Measurements from ENCODE around the gene KCNQ1.
"Not testable (repeated sequence)": the region's sequence is repeated elsewhere in the genome, so short reads cannot be mapped to it uniquely, and the experiment has no call there.

KCNQ1 gene

DNA sequence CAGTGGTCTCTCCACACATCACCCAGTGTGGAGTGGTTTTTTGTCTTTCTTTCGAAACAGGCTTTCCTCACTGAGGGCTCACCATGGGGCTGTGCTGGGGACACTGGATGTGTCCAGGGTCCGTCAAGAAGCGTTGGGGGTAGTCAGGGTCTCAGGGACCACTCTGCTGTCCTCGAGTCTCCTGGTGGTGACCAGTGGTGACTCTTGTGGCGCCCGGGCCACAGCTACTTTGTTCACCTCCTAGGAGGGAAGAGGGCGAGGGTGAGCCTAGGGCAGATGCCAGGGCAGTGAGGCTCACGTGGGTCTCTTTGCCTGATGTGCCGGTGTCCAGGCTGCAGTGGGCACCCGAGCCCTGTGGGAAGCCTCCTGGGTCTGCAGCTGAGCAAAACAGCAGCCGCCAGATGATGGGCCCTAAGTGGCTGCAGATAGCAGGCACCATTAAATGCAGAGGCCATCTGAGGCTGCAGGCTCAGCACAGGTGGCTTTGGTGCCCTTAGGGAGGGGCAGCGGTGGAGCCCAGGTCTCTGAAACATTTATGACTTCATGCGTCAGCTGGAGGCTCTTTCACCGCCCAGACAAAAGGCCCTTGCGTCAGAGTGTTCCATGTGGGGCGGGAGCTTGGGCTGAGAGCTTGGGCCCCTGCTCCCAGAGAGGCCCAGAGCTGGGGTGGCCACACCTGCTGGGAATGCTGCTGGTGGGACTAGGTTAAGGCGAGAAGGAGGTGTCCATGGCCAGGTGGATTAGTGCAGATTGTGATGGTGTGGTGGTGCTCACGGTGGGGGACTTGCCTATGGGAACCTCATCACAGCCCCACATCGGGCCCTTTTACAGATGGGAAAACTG lies 29.5 kb downstream of the KCNQ1 start:
- DNase-seq (ENCODE audit: low read depth): no peak

DNA sequence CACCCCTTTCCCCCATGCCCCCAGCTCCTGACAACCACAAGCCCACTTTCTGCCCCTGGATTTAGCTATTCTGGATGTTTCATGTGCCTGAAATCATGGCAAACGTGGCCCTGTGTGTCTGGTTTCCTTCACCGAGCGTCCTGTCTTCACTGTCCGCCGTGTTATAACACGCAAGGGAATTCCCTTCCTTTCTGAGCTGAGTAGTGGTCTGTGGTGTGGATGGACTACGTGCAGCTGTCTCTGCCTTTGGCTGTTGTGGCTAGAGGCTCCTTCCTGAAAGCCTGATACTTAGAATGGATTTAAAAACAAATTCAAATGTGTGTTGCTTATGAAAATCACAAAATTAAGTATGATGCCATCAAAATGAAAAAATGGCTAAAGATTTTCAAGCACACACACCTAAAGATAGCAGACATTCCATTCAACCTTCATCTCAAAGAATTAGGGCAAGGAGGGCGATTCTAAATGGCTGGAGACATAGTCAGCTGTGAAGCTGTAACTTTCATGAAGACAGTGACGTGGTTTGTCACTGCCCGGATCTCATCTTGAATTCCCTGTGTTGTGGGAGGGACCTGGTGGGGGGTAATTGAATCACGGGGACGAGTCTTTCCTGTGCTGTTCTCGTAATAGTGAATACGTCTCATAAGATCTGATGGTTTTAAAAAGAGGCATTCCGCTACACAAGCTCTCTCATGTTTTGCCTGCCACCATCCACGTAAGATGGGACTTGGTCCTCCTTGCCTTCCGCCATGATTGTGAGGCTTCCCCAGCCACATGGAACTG lies 30.5 kb downstream of the KCNQ1 start:
- no peak for DNase-seq (ENCODE audit: low read depth)

DNA sequence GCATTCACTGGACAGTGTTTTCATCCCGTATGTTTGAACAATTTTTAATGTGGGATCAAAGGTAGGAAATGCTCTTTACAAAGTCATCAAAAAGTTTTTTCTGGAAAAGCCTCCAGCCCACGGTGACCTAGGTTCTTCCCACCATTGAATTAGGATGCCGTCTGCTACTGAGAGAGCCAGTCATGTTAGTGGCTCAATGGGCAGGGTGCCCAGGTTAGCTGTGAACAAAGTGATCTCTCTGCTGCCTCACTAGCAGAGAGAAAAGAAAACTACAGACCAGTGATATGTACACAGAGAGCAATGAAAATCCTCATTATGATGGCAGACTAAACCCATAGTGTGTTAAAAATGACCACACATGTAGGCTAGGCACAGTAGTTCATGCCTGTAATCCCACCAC lies 32.4 kb downstream of the KCNQ1 start:
- no peak for DNase-seq (ENCODE audit: low read depth)

DNA sequence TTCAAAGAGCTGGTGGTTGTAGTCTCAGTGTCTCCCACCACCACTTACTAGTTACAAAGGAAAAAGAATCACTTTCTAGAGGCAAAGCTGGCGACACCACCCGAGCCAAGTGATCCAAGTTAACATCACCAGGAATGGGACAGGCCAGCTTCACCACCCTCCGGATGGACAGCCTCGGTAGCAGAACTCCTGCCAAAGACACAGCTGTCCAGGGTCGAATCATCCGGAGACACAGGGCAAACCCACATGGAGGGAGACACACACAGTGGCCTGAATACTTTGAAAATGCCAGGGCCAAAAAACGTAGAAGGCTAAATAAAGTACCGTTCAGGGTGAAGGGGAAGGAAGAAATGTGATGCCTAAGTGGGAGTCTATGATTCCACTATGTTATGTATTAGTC lies 33.1 kb downstream of the KCNQ1 start:
- DNase-seq (ENCODE audit: low read depth): no peak

DNA sequence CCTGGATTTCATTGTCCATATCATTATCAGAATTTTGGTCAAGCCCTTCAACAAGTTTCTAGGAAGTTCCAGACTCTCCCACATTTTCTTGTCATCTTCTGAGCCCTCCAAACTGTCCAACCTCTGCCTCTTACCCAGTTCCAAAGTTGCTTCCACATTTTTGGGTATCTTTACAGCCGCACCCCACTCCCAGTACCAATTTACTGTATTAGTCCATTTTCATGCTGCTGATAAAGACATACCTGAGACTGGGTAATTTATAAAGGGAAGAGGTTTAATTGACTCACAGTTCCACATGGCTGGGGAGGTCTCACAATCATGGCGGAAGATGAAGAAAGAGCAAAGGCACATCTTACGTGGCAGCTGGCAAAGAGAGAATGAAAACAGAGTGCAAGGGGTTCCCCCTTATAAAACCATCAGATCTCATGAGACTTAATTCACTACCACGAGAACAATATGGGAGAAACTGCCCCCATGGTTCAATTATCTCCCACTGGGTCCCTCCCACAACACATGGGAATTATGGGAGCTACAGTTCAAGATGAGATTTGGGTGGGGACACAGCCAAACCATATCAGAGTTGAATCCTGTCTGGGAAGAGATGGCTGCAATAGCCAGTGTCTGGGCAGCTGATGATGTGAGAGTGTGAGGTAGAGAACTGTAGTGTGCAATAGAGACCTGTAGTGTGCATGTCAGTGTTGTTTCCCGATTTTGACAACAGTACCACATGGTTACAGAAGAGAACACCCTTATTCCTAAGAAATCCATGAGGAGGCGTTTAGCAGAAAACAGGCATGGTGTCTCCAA lies 35.5 kb downstream of the KCNQ1 start:
- DNase-seq (ENCODE audit: low read depth): not testable (repeated sequence)

DNA sequence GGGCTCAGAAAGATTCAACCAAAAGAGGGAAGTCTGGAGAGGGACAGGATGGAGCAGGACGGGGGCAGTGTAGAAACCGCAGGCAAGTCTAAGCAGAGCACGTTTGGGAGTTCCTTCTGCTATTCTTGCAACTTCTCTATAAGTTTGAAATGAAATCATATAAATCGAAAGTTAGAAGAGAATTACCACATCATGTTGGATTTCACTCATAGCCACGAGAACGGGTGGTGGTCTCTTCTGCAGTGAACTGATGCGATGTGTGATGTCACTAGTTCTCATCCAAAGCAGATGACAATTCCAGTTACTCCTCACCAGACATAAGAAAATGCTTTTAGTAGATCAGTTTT lies 36.0 kb downstream of the KCNQ1 start:
- DNase-seq (ENCODE audit: low read depth): no peak

DNA sequence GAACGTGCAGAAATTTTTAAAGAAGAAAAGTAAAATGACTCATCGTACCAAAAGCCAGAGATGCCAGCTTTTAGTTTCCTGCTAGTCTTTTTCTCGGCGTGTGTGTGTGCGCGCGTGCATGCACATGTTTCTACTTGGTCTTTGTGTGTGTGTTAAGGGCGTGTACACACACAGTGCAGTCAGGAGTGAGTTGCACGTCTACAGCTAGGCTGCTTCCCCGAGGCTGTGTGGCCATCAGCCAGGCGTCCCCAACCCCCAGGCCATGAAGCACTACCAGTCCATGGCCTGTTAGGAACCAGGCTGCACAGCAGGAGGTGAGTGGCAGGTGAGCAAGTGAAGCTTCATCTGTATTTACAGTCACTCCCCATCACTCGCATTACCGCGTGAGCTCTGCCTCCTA lies 36.4 kb downstream of the KCNQ1 start:
- no peak for DNase-seq (ENCODE audit: low read depth)

DNA sequence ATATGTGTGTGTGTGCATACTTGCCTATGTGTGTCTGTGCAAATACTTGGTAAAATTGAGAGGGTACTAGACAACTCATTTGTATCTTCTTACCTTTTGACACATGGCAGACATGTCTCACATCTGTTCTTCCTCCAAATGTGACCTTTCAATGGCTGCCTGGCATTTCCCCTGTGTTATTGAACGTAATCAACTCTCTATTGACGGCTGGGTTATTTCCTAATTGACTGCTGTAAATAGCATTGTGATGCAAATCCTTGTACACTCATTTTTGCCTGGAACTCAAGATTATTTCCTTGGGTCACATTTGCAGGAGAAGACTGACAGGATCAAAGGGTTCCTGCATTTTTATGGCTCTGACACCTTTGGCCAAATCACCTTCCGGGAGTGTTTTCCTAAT lies 37.4 kb downstream of the KCNQ1 start:
- no peak for DNase-seq (ENCODE audit: low read depth)

DNA sequence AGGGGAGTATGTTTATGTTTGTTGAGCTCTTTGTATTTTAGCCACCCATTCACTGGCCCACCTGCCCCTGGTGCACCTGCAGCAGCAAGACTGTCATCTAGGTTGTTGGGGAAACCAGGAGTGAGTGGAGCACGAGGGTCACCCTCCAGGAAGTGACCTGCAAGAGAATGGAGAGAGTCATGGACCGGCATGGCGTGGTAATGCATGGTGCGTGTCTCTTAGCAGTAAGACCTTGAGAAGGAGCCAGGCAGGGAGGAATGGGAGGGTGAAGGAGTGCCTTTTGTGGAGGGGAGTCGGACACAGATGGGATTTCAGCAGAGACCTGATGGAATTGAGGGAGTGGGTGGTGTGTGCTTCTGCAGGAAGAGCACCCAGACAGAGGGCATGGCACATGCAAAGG lies 37.9 kb downstream of the KCNQ1 start:
- DNase-seq (ENCODE audit: low read depth): no peak

DNA sequence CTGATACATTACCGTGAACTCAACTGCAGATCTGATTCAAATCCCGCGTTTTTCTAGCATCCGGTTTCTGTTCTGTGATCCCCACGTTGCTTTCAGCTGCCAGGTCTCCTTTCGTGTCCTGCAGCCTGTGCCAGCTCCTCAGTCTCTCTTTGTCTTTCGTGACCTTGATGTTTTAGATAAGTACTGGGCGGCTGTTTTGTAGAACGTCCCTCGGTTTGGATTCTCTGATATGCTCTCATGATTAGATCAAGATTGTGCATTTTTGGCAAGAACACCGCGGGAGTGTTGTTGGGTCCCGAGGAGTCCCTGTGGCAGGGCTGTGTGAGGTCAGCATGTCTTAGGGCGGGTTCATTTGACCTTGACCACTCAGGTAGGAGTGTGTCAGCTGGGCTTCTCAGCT lies 38.6 kb downstream of the KCNQ1 start:
- no peak for DNase-seq (ENCODE audit: low read depth)

DNA sequence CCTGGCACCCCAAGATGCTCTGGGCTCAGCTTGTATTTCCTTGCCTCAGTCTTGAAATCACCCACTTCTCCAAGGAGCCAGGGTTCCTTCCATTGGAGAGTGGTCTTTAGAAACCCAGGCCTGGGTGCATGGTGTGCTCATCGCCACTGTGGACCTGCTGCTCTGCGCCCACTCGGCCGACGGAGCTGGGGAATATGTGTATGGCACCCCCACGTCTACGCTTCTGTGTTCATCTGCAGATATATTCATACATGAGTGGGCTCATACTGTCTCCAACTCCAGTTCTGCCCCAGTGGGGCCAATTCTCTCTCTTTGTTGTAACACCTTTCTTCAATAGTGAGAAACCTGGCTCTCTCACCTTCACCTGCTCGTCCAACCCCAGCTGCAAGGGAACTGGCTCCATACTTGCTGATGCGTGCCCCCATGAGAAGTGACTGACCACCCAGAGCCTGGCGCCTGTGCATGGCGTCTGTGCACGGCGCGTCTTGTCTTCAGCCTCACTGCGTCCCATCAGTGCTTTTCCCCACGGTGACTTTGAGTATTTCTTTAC lies 39.8 kb downstream of the KCNQ1 start:
- no peak for DNase-seq (ENCODE audit: low read depth)

DNA sequence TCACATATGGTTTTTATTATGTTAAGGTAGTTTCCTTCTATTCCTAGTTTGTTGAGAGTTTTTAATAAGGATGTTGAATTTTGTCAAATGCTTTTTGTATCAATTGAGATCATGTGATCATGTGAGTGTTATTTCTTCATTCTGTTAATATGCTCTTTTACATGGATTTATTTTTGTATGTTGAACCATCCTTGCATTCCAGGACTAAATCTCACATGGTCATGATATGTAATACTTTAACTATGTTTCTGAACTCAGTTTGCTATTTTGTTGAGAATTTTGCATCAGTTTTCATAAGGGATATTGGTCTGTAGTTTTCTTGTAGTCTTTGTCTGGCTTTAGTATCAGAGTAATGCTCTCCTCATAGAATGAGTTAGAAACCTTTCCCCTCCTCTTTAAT lies 43.2 kb downstream of the KCNQ1 start:
- no peak for DNase-seq (ENCODE audit: low read depth)

DNA sequence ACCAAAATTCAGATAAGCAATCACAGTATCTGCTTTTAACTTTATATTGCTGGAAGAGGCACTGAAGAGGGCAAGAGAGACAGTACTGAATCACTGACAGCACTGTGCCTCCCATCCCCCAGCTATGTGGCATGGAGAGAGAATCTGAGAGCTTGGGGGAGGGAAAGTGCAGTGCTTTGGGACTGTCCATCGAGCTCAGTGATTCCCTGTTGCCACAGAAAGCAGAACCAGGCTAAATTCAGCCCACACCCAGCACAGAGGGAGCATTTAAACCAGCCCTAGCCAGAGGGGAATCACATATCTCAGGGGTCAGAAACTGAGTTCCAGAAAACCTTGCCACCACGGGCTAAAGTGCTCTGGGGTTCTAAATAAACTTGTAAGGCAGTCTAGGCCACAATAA lies 44.3 kb downstream of the KCNQ1 start:
- DNase-seq (ENCODE audit: low read depth): no peak

DNA sequence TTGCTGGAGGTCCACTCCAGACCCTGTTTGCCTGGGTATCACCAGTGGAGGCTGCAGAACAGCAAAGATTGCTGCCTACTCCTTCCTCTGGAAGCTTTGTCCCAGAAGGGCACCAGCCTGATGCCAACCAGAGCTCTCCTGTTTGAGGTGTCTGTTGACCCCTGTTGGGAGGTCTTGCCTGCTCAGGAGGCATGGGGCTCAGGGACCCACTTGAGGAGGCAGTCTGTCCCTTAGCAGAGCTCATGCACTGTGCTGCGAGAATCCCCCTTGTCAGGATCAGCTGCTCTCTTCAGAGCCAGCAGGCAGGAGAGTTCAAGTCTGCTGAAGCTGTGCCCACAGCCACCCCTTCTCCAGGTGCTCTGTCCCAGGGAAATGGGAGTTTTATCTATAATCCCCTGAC lies 53.1 kb downstream of the KCNQ1 start:
- not testable (repeated sequence) for DNase-seq (ENCODE audit: low read depth)

DNA sequence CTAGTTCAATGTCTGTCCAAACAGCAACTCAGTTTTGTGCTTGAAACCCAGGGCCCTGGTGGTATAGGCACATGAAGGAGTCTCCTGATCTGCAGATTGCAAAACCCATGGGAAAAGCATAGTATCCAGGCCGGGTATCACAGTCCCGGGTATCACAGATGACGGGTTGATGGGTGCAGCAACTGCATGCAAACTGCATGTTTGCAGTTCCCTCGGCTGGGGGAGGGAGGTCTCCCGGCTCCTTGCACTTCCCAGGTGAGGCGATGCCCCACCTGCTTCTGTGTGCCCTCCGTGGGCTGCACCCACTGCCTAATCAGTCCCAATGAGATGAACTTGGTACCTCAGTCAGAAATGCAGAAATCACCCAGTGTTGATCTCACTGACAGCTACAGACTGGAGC lies 53.9 kb downstream of the KCNQ1 start:
- no peak for DNase-seq (ENCODE audit: low read depth)

DNA sequence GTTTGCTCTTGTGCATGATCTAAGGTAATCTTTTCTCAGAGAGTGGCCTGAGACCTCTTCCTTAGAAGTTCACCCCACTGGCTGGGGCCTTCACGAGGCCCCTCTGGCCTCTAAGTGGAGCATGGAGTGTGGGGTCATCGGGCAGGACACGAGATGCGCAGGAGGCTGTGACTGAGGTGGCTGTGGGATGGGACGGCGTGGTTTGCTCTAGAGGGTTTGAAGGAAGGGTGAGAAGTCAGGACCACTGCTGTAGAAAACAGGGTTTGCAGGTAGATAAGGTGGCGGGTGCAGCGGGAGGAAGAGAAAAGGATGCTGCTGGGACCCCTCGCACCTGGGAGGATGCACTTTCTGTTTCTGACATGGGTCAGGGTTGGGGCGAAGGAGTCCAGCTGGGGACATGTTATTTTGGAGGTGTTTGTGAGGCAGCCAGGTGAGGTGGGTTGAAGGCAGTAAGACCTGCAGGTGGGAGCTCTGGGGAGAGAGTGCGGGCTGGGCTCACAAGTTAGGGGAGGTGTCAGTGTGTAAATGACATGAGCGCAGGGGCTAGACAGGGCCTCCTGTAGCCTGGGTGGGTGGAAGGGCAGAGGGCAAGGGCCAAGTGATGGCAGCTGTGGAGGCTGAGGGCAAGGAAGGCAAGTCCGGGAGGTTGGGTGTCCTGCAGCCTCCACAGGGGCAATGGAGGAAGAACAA lies 62.5 kb downstream of the KCNQ1 start:
- DNase-seq (ENCODE audit: low read depth): no peak

DNA sequence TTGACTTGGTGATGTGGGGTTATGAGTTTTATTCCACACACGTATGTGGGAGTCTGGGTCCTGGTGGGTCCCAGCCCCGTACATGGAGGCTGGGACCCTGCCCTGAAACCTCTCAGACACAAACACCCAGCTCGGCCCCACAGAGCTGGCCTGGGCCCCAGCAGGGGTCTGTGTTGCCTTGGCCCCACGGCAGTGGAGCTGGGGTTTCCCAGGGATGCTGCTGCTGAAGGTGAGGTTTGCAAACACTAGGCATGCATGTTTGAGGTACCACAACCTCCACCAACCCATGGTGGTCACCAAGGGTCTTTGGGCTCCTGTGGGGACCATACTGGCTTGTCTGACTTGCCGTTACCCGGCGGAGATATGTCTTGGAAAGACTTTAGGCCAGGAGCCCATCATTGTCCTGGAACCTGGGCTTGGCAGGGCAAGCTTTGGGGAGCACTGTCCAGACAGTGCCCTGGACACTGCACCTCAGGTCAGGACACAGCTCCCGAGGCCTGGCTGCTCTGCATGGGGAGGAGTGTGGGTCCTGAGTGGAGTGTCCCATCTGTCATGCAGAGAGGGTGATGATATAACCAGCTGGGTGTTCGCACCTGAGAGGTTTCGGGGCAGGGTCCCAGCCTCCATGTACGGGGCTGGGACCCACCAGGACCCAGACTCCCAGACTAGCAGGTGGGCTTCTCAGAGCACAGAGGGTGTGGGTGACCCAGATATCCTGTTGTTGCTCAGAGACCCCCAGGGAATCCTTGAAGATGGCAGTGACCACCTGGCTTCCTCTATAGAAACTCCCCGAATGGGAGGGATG lies 63.3 kb downstream of the KCNQ1 start:
- DNase-seq (ENCODE audit: low read depth): no peak

DNA sequence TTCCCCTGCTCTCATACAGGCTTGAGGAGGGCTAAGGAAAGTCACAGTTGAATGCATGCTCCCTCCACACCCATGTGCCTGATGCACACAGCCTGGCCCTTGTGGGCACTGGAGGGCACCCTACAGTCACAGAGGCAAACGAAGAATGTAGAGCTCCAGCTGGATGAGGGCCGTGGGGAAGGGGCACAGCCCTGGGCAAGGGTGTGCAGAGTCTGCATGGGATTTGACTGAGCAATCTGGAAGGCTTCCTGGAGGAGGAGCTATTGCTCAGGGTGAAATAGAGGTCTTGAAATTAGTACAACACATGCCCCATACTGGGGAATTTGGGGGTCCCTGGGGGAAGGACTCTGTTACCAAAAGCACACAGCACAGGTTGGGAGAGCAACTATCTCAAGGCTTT lies 64.0 kb downstream of the KCNQ1 start:
- no peak for DNase-seq (ENCODE audit: low read depth)

DNA sequence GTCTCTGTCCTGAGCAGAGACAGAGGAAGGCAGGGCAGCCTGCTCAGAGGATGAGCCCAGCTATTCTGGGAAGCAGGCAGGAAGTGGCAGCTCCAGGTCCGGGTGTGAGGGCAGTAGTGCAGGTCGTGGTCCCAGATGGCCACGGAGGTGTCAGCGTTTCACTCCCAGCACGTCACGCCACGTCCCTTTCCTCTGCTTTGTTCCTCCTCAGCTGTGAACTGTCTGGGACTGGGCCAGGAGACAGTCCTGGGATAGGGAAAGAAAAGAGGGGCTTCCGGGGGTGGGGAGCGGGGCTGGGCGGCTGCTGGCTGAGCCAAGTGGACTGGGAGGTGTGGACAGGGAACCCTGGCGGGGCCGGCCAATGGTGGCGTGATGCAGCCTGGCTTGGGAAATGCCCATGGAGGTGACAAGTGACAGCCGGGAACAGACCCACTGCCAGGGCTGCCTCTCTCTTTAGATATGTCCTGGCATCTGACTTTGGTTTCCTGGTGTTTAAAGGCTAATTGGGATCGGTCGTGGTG lies 64.7 kb downstream of the KCNQ1 start:
- no peak for DNase-seq (ENCODE audit: low read depth)

DNA sequence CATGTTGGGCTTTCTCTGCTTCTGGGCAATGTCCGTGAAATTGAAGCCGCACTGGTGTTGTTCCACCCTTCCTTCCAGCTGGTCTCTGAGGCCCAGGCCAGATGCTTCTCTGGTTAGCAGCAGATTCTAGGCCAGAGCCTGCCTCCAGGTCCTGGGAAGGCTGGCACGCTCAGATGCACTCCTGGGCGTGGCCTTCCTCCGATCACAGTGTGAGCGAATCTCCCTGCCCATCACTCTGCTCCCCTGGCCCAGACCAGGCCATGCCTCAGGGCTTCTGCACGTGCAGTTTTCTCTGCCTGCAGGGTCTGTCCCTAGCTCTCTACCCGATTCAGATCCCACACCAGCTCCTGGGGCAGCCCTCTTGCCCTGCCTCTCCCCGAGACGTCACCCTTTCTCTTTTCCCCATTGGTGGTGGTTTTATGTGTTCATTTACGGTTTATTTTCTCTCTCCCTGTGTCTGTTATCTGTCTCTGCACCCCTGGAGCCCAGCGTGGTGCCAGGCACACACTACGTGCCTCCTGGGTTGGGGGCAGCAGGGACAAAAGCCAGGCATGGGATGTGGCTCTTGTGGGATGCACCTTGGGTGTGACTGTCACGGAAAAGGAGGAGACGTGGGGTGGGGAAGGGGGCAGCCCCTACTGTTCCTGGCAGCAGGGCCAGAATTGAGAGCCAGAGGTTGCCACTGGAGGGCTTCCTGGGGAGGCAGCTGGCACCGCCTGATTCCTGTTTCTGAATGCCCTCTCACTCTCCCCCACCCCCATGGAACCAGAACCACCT lies 66.0 kb downstream of the KCNQ1 start:
- DNase-seq (ENCODE audit: low read depth): no peak
